Mucosa of stomach (tissue), 1 donor: ENCODE data around the gene IRAK1.
"Not testable (repeated sequence)": the region's sequence is repeated elsewhere in the genome, so short reads cannot be mapped to it uniquely, and the experiment has no call there.

Source experiments
- H3K27me3 ChIP-seq: one replicate; pipeline ENCODE4 v1.7.0; 2013; ENCODE audit warnings: mild to moderate bottlenecking, low read length; ENCODE audit not compliant: control insufficient read depth, insufficient read depth
- H3K36me3 ChIP-seq: one replicate; pipeline ENCODE4 v1.7.0; 2013; ENCODE audit warnings: low read length; ENCODE audit not compliant: control insufficient read depth, insufficient read depth
- H3K4me1 ChIP-seq: one replicate; pipeline ENCODE4 v1.7.0; 2013; ENCODE audit warnings: mild to moderate bottlenecking, low read length; ENCODE audit not compliant: control insufficient read depth, insufficient read depth
- H3K4me3 ChIP-seq: one replicate; pipeline ENCODE4 v1.7.0; 2013; ENCODE audit warnings: low read length
- H3K9ac ChIP-seq: one replicate; pipeline ENCODE4 v1.7.0; 2013; ENCODE audit warnings: mild to moderate bottlenecking, low read length, moderate library complexity
- H3K9me3 ChIP-seq: one replicate; pipeline ENCODE4 v1.7.0; 2013; ENCODE audit warnings: mild to moderate bottlenecking, low read length, moderate library complexity; ENCODE audit not compliant: control insufficient read depth
- donor health status: Pancreatic carcinoma.

The IRAK1 gene

GRCh38 chrX:154000051-154000450 lies 19.7 kb downstream of the IRAK1 start:
- H3K4me3 ChIP-seq: no peak overlapping the region
- peaks cover 5% of the 10 kb centered on the region for H3K4me1 ChIP-seq
- H3K27me3 ChIP-seq: no peaks in the 10 kb centered on the region
- no peak overlapping the region for H3K9ac ChIP-seq
- H3K36me3 ChIP-seq: no peaks in the 10 kb centered on the region
- H3K9me3 ChIP-seq: no peaks in the 10 kb centered on the region

GRCh38 chrX:153999359-154000037 lies 20.2 kb downstream of the IRAK1 start:
- no peaks in the 10 kb centered on the region for H3K9me3 ChIP-seq
- H3K36me3 ChIP-seq: no peaks in the 10 kb centered on the region
- no peak overlapping the region for H3K4me3 ChIP-seq
- no peaks in the 10 kb centered on the region for H3K27me3 ChIP-seq
- peaks cover 5% of the 10 kb centered on the region for H3K4me1 ChIP-seq
- H3K9ac ChIP-seq: no peak overlapping the region

DNA sequence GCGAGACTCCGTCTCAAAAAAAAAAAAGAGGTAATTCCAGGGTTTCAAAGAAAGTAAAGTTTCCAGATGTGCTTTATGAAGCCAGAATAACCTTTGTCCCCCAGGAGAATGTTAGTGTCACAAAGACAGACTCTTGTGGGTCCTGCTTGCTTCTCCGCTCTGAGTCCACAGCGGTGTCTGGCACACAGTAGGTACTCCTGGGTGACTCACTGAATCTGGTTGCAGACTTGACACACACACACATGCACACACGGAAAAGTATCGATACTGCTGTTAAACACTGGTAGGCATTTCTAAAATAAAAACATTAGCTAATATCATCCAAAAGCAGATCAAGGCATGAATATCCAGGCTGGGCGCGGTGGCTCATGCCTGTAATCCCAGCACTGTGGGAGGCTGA lies 24.2 kb downstream of the IRAK1 start:
- Histone ChIP-seq H3K4me1 (no peaks in the 10 kb centered on the region), H3K36me3 (no peaks in the 10 kb centered on the region), H3K9ac (no peak overlapping the region), H3K4me3 (no peak overlapping the region), H3K27me3 (no peaks in the 10 kb centered on the region), H3K9me3 (no peaks in the 10 kb centered on the region)

- not testable (repeated sequence) for H3K27me3 ChIP-seq, H3K4me1 ChIP-seq, H3K9me3 ChIP-seq, H3K4me3 ChIP-seq, H3K9ac ChIP-seq, H3K36me3 ChIP-seq
Observed at GRCh38 chrX:153994398-153994797, 25.3 kb downstream of the IRAK1 start.

DNA sequence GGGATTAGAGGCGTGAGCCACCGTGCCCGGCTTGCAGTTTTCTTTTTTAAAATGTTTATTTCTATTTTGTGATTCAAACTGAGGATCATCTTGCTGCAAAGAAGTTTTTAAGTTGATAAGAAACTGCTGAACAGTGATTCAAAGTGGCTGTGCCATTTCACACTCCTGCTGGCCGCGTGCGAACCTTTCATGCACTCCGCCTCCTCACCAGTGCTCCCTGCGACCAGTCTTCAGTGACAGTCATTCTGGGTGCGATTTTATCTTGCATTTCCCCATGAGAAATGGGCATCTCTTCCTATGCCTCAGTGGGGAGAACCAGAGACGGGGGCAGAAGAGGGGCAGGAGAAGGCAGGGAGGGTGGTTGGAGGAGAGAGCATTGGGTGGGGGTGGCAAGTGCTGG lies 25.7 kb downstream of the IRAK1 start:
- H3K4me3 ChIP-seq: no peak overlapping the region
- no peaks in the 10 kb centered on the region for H3K27me3 ChIP-seq
- no peaks in the 10 kb centered on the region for H3K9me3 ChIP-seq
- no peaks in the 10 kb centered on the region for H3K36me3 ChIP-seq
- no peaks in the 10 kb centered on the region for H3K4me1 ChIP-seq
- H3K9ac ChIP-seq: no peak overlapping the region

GRCh38 chrX:153993079-153993478 lies 26.6 kb downstream of the IRAK1 start:
- Histone ChIP-seq H3K4me1 (no peaks in the 10 kb centered on the region), H3K9me3 (no peaks in the 10 kb centered on the region), H3K27me3 (no peaks in the 10 kb centered on the region), H3K4me3 (no peak overlapping the region), H3K36me3 (no peaks in the 10 kb centered on the region), H3K9ac (no peak overlapping the region)

DNA sequence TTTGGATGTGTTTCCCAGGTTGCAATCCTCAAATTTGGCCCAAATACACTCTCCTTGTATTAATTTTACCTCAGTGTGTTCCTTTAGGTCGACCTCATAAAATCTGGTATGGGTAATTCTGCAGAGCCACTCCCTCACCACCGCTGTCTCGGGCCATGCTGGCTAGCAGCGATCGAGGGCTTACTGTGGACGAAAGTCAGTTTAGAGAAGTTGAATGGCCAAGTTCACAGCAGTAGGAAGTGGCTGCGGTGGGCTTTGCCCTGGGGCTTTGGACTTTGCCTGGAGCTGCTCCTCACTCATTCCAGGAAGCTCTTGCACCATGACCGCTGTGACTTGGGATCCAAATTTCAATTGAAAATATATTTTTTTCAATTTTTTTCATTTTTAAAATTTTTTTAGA lies 27.5 kb downstream of the IRAK1 start:
- Histone ChIP-seq H3K27me3 (no peaks in the 10 kb centered on the region), H3K36me3 (no peaks in the 10 kb centered on the region), H3K4me3 (no peak overlapping the region), H3K9me3 (no peaks in the 10 kb centered on the region), H3K9ac (no peak overlapping the region), H3K4me1 (no peaks in the 10 kb centered on the region)

DNA sequence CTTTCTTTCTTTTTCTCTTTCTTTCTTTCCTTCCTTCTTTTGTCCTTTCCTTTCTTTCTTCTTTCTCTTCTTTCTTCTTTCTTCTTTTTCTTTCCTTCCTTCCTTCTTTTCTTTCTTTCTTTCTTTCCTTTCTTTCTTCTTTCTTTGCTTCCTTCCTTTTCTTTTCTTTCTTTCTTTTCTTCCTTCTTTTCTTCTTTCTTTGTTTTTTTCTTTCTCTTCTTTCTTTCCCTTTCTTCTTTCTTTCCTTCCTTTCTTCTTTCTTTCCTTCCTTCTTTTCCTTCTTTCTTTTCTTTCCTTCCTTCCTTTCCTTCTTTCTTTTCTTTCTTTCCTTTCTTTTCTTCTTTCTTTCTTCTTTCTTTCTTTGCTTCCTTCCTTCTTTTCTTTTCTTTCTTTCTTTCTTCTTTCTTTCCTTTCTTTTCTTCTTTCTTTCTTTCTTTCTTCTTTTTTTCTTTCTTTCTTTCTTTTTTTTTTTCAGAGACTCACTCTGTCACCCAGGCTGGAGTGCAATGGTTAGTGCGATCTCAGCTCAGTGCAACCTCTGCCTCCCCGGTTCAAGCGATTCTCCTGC lies 28.6 kb downstream of the IRAK1 start:
- H3K36me3 ChIP-seq: no peaks in the 10 kb centered on the region
- no peaks in the 10 kb centered on the region for H3K4me1 ChIP-seq
- H3K4me3 ChIP-seq: no peak overlapping the region
- H3K9ac ChIP-seq: no peak overlapping the region
- H3K9me3 ChIP-seq: no peaks in the 10 kb centered on the region
- H3K27me3 ChIP-seq: no peaks in the 10 kb centered on the region

DNA sequence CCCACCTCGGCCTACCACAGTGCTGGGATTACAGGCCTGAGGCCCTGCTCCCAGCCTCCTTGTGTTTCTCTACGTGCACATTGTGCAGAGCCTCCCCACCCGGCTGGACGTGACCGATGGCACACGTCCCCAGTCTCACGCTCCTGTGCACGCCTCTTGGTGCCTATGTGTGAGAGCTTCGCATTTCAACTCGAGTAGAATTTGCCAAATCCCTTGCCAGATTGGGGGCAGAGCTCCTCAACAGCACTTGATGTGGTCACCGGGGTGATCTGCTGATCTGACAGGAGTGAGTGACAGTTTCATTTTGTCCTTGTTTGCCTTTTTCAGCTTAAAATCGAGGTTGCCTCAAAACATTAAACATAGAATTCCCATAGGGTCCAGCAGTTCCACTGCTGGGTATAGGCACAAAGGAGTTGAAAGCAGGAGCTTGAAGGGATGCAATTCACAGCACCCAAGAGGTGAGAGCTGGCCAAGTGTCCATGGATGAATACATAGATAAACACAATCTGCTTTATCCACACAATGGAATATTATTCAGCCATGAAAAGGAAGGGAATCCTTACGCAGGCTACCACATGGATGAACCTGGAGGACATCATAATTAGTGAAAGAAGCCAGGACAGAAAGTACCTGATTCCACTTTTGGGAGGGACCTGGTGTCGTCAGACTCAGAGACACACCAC lies 29.6 kb downstream of the IRAK1 start:
- no peaks in the 10 kb centered on the region for H3K27me3 ChIP-seq
- H3K36me3 ChIP-seq: no peaks in the 10 kb centered on the region

GRCh38 chrX:153988493-153988892 lies 31.2 kb downstream of the IRAK1 start:
- H3K9me3 ChIP-seq: no peaks in the 10 kb centered on the region
- peaks cover 6% of the 10 kb centered on the region for H3K4me1 ChIP-seq
- H3K9ac ChIP-seq: no peak overlapping the region
- H3K4me3 ChIP-seq: no peak overlapping the region
- no peaks in the 10 kb centered on the region for H3K27me3 ChIP-seq
- H3K36me3 ChIP-seq: no peaks in the 10 kb centered on the region

More for the DNA sequence above, 29.6 kb downstream of the IRAK1 start:
- H3K4me1 ChIP-seq: peaks cover 4% of the 10 kb centered on the region
- no peak overlapping the region for H3K4me3 ChIP-seq
- H3K9me3 ChIP-seq: no peaks in the 10 kb centered on the region
- no peak overlapping the region for H3K9ac ChIP-seq

DNA sequence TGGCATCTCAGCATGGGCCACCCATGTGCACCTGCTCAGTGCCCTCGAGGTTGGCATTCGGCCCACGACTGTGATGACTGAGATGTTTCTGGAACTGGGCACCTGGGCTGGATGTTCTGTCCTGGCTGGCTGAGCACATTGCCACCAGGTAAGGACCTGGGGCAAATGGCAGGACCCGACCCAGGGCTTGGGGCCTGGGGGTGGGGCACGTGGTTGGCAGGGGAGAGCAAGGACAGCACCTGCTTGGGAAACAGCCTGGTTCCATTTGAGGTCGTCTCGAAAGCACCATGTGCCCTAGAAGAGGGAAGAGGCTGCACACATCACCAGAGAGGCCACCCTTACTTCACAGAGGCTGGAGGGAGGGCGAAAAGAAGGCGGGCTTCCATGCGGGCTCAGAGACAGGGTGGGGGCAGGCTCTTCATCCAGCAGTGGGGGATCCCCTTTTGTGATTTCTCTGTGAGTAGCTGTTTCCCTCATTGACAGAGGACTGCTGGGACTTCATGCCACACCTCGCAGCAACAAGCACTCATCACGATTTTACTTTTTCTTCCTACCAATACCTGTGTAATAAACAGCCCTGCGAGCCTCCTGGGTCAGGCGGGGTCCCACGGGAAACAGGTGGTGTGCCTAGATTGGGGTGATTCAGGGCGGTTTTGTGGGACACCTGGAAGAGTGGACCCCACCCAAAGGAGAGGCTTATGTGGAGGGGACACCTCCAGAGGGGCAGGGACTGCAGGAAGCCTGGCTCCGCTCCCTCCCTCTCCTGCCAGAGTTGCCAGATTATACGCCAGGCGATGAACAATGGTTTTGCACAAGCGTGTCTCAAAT lies 35.1 kb downstream of the IRAK1 start:
- Histone ChIP-seq H3K4me3 (no peak overlapping the region), H3K4me1 (peaks cover 15% of the 10 kb centered on the region), H3K9ac (peak overlapping the region; percentile 57), H3K9me3 (no peaks in the 10 kb centered on the region), H3K27me3 (no peaks in the 10 kb centered on the region), H3K36me3 (no peaks in the 10 kb centered on the region)

DNA sequence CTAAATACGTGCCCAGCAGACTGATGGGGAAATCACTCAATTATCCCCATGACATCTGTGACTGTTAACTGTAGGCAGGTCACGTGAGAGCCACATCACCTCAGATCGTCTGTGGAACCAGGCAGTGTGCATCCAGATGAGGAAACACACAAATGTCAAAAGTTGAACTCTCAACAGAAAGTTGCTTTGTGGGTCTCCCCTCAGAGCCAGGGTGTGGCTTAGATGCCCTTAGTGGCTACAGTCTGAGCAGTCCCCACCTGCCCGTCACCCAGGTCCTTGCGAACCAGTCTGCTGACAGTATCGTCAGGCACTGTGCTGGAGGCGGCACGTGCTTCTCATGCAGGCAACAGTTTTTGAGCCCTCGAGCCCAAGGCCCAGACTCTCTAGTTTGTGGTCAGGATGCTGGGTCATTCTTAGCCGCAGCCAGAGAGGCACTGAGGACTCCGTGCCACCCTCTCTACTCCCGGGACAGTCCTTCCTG lies 36.3 kb downstream of the IRAK1 start:
- H3K27me3 ChIP-seq: no peaks in the 10 kb centered on the region
- no peak overlapping the region for H3K4me3 ChIP-seq
- no peak overlapping the region for H3K9ac ChIP-seq
- peaks cover 15% of the 10 kb centered on the region for H3K4me1 ChIP-seq
- no peaks in the 10 kb centered on the region for H3K36me3 ChIP-seq
- H3K9me3 ChIP-seq: no peaks in the 10 kb centered on the region
